ENCODE results near the gene TMEM168.

GRCh38 chr7:112800486-112800885 lies 10.3 kb upstream of the TMEM168 start:
- TF ChIP-seq, protein P1, sequence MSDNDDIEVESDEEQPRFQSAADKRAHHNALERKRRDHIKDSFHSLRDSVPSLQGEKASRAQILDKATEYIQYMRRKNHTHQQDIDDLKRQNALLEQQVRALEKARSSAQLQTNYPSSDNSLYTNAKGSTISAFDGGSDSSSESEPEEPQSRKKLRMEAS (IDR thresholded peaks at IDR 0.05; ENCODE audit: insufficient read depth, insufficient read length), result no peak
- TF ChIP-seq EZH2 (IDR thresholded peaks at IDR 0.05; ENCODE audit: borderline replicate concordance, low read depth, low read length, severe bottlenecking) (no peak), POLR2A (IDR thresholded peaks at IDR 0.05; ENCODE audit: low read depth, low read length) (no peak), CTCF (IDR thresholded peaks at IDR 0.05; ENCODE audit: extremely low read depth in 1 of 2, insufficient read depth in 1 of 2, low read depth in 1 of 2, low read length in 2 of 2) (no peak), MYC (IDR thresholded peaks at IDR 0.05; ENCODE audit: low read depth, low read length) (no peak), POLR2AphosphoS5 (IDR thresholded peaks at IDR 0.05; ENCODE audit: insufficient read depth, low read depth, low read length) (no peak), GATA2 (IDR thresholded peaks at IDR 0.05; ENCODE audit: insufficient read depth, insufficient read length, low read depth, low read length) (no peak)

Measured in endothelial cell of umbilical vein (primary cell).